ENCODE data around the gene LDLRAD3. TPM values are rescaled to one million over a fixed set of nuclear protein-coding genes. Genes with fewer than 3 reads are reported as not detected.
"Not testable (repeated sequence)": the region's sequence is repeated elsewhere in the genome, so short reads cannot be mapped to it uniquely, and the experiment has no call there.

LDLRAD3 gene
- total RNA-seq, 2 experiments from 2014 or later, result 0.46 to 0.47 TPM

DNA sequence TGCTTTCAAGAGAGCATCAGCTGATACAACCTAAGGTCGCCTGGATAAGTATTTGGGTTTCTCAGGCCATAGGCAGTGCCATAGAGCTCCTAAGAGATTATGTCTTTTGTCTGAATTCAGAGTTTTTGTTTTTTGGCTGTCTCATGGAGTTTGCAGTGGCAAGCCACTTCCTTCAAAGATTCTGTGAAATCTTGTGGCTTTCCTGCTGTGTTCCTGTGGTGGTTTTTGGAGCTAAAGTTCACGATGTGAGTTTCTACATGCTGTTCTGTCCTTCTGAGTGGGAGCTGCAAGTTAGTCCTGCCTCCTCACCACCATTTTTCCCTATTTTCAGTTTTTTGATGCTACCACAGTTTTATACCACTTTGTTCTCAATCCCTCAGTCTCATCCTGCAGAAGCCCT is 234.0 kb downstream of the LDLRAD3 start:
- POLR2A ChIA-PET, result no interaction called here
- no peak for DNase-seq
- CTCF ChIA-PET, result no interaction called here
- intact Hi-C loops (cut with DNase I, micrococcal nuclease), result no loop called here
- no peaks in the 10 kb centered on the region for H3K9me3 Mint-ChIP-seq (ENCODE audit: low read depth)
- no peak overlapping the region for H3K4me3 Mint-ChIP-seq
- no peak overlapping the region for H3K27ac Mint-ChIP-seq
- H3K4me1 Mint-ChIP-seq, result no peaks in the 10 kb centered on the region
- no peak for ATAC-seq
- no peaks in the 10 kb centered on the region for H3K36me3 Mint-ChIP-seq (ENCODE audit: low read depth)
- peaks cover 21% of the 10 kb centered on the region for H3K27me3 Mint-ChIP-seq

DNA sequence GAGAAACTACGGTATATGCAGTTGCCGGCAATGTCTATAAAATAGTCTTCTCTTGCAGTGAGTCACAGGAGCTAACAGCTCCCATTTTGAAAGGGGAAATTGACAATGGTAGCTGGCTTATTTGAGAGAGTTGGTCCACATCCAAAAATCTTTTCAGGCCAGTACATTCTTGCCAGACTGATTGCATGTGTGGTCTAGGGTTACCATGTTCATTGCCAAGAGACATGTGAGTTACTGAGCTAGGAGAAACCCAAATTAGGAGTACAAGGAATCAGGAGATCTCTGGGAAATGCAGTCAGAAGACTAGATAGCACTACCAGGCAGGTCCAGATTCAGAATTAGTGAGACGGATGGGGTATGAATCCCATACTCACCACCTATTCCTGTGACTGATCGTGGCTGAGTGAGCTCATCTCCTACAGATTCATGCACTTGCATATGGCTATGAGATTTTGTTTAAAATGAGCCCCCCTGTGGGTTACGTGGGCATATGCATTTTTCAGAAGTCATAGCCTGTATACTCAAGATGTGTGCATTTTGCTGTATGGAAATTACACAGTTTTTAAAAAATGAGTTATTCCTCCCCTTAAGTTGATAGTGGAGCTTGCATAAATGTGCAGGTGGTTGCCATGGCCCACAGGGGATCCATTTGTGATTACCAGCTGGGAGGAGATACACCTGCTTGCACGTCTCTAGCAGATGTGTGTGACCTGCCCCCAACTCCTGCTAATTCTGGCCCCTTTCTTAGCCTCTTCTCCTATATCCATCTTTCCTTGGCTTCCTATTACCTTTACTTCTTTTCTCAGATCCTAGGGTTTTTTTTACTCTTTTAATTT is 242.7 kb downstream of the LDLRAD3 start:
- CTCF ChIA-PET, result interaction anchor here (0.6 to 1.2 kb wide), 2 partner anchors 71 to 482 kb away, joined by 3 to 4 read pairs; no protein-coding TSS in a partner anchor

DNA sequence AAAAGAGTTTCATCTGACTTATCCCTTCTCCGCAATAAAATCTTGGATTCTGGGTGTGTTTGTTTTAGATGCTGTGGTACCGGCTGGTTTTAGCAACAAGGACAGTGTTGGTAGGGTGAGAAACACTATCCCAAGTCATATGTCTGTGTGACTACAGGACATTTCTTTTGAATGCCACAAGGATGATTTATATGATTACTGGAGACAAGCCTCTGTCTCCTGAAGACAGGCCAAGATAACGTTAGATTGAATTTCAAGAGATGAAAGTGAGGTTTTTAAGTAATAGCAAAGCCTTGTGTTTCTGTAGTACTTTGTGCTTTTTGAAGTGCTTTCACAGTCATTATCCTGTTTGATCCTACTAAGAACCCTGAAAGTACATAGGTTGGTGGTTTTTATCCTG is 243.8 kb downstream of the LDLRAD3 start:
- ChIA-PET POLR2A (no interaction called here), CTCF (no interaction called here)
- Mint-ChIP-seq H3K4me1 (no peaks in the 10 kb centered on the region), H3K4me3 (no peak overlapping the region), H3K27me3 (peaks cover 7% of the 10 kb centered on the region), H3K36me3 (ENCODE audit: low read depth) (no peaks in the 10 kb centered on the region), H3K9me3 (ENCODE audit: low read depth) (no peaks in the 10 kb centered on the region), H3K27ac (no peak overlapping the region)
- no peak for ATAC-seq
- intact Hi-C loops (cut with DNase I, micrococcal nuclease), result loop anchor here in 1 of 2 experiments (10.0 kb wide), 1 partner anchor 67 kb away; no protein-coding TSS in a partner anchor
- DNase-seq, result no peak

More for the DNA sequence above, 242.7 kb downstream of the LDLRAD3 start:
- no peaks in the 10 kb centered on the region for H3K36me3 Mint-ChIP-seq (ENCODE audit: low read depth)
- DNase-seq (no peak), ATAC-seq (no peak)
- no peak overlapping the region for H3K4me3 Mint-ChIP-seq
- intact Hi-C loops (cut with DNase I, micrococcal nuclease), result loop anchor here in 1 of 2 experiments (10.0 kb wide), 1 partner anchor 68 kb away; no protein-coding TSS in a partner anchor
- H3K9me3 Mint-ChIP-seq (ENCODE audit: low read depth), result no peaks in the 10 kb centered on the region
- peaks cover 9% of the 10 kb centered on the region for H3K27me3 Mint-ChIP-seq
- no peak overlapping the region for H3K27ac Mint-ChIP-seq
- H3K4me1 Mint-ChIP-seq, result no peaks in the 10 kb centered on the region
- POLR2A ChIA-PET, result no interaction called here

DNA sequence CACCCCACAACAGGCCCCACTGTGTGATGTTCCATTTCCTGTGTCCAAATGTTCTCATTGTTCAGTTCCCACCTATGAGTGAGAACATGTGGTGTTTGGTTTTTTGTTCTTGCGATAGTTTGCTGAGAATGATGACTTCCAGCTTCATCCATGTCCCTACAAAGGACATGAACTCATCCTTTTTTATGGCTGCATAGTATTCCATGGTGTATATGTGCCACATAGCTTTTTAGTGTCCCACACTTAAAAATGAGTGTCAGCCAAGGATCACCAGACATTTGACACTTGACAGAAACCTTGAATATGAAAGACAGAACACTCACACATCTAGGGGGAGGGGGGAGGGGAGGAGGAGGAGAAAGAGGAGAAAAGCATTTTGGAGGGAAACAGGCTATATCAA is 245.9 kb downstream of the LDLRAD3 start:
- H3K36me3 Mint-ChIP-seq (ENCODE audit: low read depth); H3K9me3 Mint-ChIP-seq (ENCODE audit: low read depth); H3K4me3 Mint-ChIP-seq; DNase-seq; ATAC-seq; H3K27ac Mint-ChIP-seq; POLR2A ChIA-PET; H3K27me3 Mint-ChIP-seq; H3K4me1 Mint-ChIP-seq: not testable (repeated sequence)
- intact Hi-C loops (cut with DNase I, micrococcal nuclease), result loop anchor here in 1 of 2 experiments (10.0 kb wide), 1 partner anchor 65 kb away; no protein-coding TSS in a partner anchor
- CTCF ChIA-PET, result interaction anchor here (0.7 kb wide), 1 partner anchor 174 kb away, joined by 3 read pairs; no protein-coding TSS in a partner anchor

DNA sequence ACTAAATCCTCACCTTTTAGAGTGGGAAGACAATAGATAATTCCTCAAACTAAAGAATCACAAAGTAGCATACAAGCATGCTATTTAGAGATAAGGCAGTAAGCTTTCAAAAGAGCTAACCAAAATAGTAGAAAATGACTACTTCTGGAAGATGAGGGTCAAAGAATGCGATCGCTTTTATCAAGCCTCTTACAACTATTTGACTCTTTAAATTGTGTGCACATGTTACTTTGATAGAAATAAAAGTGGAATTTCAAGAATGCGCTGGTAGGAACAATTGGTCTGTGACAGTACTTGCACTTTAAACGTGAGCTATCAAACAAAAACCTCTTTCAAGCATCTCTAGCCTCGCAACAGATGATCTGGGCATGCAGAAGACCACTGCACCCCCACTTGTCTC is 248.1 kb downstream of the LDLRAD3 start:
- DNase-seq, result no peak
- CTCF ChIA-PET, result no interaction called here
- peaks cover 6% of the 10 kb centered on the region for H3K27me3 Mint-ChIP-seq
- H3K9me3 Mint-ChIP-seq (ENCODE audit: low read depth), result no peaks in the 10 kb centered on the region
- POLR2A ChIA-PET, result no interaction called here
- no peaks in the 10 kb centered on the region for H3K36me3 Mint-ChIP-seq (ENCODE audit: low read depth)
- no peak overlapping the region for H3K27ac Mint-ChIP-seq
- no peak overlapping the region for H3K4me3 Mint-ChIP-seq
- intact Hi-C loops (cut with DNase I, micrococcal nuclease), result no loop called here
- no peaks in the 10 kb centered on the region for H3K4me1 Mint-ChIP-seq
- ATAC-seq, result no peak

DNA sequence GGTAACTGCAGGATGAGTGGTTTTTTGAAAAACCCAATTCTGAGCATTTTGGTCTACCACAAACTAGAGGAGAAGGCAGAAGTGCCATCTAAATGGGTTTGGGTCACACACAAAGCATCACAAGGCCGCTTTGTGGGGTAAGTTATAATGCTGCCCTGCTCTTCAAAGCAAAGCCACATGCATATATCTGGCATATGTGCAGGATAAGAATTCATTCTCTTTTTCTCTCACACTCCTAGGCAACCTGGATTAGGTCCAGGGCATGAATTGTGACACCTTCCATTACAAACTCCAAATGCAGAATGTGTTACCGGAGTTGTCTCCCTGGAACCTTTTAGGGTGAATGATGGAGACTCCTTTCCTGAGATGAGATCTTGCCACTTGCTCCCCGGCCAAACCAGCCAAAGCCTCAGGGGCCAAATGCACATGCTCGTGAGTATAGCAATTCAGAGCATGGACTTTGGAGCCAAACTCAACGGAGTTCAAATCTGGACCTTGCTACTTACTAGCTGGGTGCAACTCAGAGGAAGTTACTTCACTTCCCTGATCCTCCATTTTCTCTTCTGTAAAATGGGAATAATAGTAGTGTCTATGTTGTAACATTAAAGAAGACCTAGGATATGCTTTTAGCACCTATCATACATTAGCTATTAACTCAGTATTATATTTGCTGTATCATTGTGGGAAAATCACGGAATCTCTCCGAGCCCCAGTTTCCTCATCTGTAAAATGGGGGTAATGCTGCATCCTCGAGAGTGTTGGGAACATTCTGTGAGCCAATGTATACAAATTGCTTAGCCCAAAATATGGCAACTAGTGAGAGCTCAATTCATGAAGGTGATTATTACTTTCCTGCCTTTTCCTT is 248.8 kb downstream of the LDLRAD3 start:
- intact Hi-C loops (cut with DNase I, micrococcal nuclease), result no loop called here
- no peak for DNase-seq
- ChIA-PET CTCF (interaction anchor here (0.6 to 1.1 kb wide), 2 partner anchors 23 to 143 kb away, joined by 3 read pairs; no protein-coding TSS in a partner anchor), POLR2A (interaction anchor here (0.5 kb wide), 1 partner anchor 573 kb away, joined by 3 read pairs; no protein-coding TSS in a partner anchor)
- Mint-ChIP-seq H3K9me3 (ENCODE audit: low read depth) (no peaks in the 10 kb centered on the region), H3K36me3 (ENCODE audit: low read depth) (no peaks in the 10 kb centered on the region), H3K27me3 (peaks cover 3% of the 10 kb centered on the region), H3K4me1 (no peaks in the 10 kb centered on the region), H3K27ac (no peak overlapping the region), H3K4me3 (no peak overlapping the region)
- ATAC-seq, result no peak

DNA sequence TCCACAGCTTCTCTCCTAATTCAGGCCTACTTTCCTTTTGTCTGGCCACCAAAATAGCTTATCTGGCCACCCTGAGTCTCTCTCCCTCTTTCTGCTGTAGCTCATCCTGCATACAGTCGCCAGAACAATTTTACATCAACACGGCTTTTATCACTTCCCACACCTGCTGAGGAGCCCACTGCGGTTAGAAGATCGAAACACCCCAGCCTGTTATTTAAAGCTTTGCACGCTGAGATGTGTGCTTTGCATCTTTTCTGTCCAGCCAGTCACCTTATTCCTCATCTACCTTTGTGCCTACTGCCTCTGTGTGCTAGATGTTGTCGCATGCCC is 249.4 kb downstream of the LDLRAD3 start:
- no peak for DNase-seq
- ChIA-PET CTCF (interaction anchor here (1.1 kb wide), 1 partner anchor 24 kb away, joined by 3 read pairs; no protein-coding TSS in a partner anchor), POLR2A (interaction anchor here (0.5 kb wide), 1 partner anchor 573 kb away, joined by 3 read pairs; no protein-coding TSS in a partner anchor)
- Mint-ChIP-seq H3K9me3 (ENCODE audit: low read depth) (no peaks in the 10 kb centered on the region), H3K4me3 (no peak overlapping the region), H3K27ac (no peak overlapping the region), H3K36me3 (ENCODE audit: low read depth) (no peaks in the 10 kb centered on the region), H3K27me3 (peaks cover 2% of the 10 kb centered on the region), H3K4me1 (no peaks in the 10 kb centered on the region)
- ATAC-seq, result no peak
- intact Hi-C loops (cut with DNase I, micrococcal nuclease), result no loop called here

DNA sequence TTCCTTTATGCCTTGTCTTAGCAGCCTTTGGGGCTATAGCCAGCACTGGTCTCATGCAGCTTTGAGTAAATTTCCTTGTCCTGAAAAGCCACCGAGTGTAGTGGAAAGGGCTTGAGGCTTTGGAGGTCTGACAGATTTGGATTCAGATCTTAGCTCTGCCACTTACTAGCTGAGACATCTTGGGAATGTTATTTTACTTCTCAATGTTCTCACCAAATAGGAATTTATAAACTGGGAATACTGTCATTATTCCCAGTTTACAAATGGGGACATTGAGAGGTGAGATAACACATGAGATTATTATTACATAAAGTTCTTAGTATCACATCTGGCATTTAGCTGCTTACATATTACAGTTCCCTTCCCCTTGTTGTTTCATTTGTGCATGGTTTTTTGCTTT is 249.9 kb downstream of the LDLRAD3 start:
- ATAC-seq (no peak), DNase-seq (no peak)
- no peak overlapping the region for H3K4me3 Mint-ChIP-seq
- ChIA-PET CTCF (interaction anchor here (1.1 kb wide), 1 partner anchor 25 kb away, joined by 3 read pairs; no protein-coding TSS in a partner anchor), POLR2A (interaction anchor here (0.5 kb wide), 1 partner anchor 574 kb away, joined by 3 read pairs; no protein-coding TSS in a partner anchor)
- intact Hi-C loops (cut with DNase I, micrococcal nuclease), result no loop called here
- H3K27ac Mint-ChIP-seq, result no peak overlapping the region
- H3K4me1 Mint-ChIP-seq, result no peaks in the 10 kb centered on the region
- peaks cover 6% of the 10 kb centered on the region for H3K27me3 Mint-ChIP-seq
- H3K36me3 Mint-ChIP-seq (ENCODE audit: low read depth), result no peaks in the 10 kb centered on the region
- H3K9me3 Mint-ChIP-seq (ENCODE audit: low read depth), result no peaks in the 10 kb centered on the region

DNA sequence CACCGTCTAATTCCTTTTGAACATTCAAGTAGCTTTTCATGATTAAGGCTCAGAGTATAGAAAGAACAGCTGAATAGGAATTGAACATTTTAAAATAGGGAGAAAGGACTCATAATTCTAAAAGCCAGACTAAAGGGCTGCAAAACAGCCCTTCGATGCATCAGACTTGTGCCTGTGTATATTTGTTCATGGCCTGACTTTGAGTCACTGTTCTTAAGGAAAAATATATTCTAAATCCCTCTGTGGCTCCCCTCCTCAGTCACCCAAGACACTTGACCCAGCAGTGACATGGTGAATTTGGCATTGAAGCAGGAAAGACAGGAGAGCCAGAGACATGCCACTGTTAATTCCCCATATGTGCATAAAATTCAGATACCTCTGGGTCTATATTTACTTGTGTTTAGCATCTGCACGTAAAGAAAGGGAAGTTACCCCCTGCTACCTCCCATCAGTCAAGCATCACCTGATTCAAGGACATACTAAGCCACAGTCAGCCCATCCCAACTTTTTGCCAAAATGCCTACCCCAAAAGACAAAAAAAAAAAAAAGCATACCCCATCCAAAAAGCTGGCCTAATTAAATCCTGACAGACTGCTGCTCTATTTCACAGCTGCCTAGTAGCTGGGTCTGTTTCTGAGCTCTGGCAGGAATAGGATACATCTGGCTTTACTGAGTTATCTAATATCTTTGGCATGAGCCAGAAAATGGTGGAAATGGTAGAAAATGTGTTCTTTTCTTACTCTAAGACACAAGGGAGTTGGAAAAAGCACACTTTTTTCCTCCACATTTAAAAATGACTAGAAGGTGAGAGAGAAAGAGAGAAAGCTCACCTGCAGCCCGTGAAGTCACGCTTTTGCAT is 251.9 kb downstream of the LDLRAD3 start:
- Mint-ChIP-seq H3K4me3 (no peak overlapping the region), H3K27me3 (peaks cover 14% of the 10 kb centered on the region), H3K36me3 (ENCODE audit: low read depth) (no peaks in the 10 kb centered on the region), H3K27ac (no peak overlapping the region), H3K4me1 (no peaks in the 10 kb centered on the region), H3K9me3 (ENCODE audit: low read depth) (no peaks in the 10 kb centered on the region)
- CTCF ChIA-PET, result interaction anchor here (1.4 kb wide), 1 partner anchor 413 kb away, joined by 3 read pairs; no protein-coding TSS in a partner anchor
- DNase-seq (no peak), ATAC-seq (no peak)
- POLR2A ChIA-PET, result no interaction called here
- intact Hi-C loops (cut with DNase I, micrococcal nuclease), result no loop called here

DNA sequence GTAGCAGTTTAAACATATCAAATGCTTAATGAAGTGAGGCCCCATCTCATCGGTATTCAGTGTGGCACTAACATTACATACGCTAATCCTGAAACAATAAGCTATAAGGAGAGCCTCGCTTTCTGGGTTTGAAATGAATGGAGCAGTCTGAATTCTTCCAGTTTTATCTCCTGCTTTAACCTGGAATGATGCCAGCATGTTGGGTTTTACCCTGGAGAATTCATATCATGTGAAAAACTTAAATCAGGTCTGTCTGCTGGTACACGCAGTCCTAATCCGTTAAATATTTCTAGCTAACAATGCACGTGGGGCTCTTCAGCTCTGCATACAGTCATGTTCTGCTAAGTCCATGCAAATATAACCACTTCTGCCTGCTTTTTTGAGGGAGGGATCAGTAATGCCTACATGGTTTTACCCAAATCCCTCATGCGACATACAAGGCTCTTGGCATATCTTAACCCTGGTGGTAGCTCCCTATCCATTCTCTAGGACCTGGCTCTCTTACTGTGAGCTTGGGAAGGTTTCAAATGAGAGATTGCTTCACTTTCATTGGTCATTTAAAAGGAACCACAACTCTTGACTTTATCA is 252.6 kb downstream of the LDLRAD3 start:
- DNase-seq (no peak), ATAC-seq (no peak)
- intact Hi-C loops (cut with DNase I, micrococcal nuclease), result no loop called here
- H3K27ac Mint-ChIP-seq, result no peak overlapping the region
- ChIA-PET POLR2A (no interaction called here), CTCF (no interaction called here)
- no peaks in the 10 kb centered on the region for H3K36me3 Mint-ChIP-seq (ENCODE audit: low read depth)
- no peaks in the 10 kb centered on the region for H3K9me3 Mint-ChIP-seq (ENCODE audit: low read depth)
- H3K4me1 Mint-ChIP-seq, result no peaks in the 10 kb centered on the region
- H3K4me3 Mint-ChIP-seq, result no peak overlapping the region
- H3K27me3 Mint-ChIP-seq, result peaks cover 15% of the 10 kb centered on the region
